ENCODE data around the gene PRRC2B. TPM values are rescaled to one million over a fixed set of nuclear protein-coding genes. Genes with fewer than 3 reads are reported as not detected.

Gene PRRC2B
- total and polyA plus RNA-seq, 2 of the 8 experiments (the other 6 are each of a cell fraction or from before 2014, with no cell fraction given): 37.3 to 249 TPM

GRCh38 chr9:131396626-131397025, 2.7 kb downstream of the PRRC2B start (continued):
- no peak for TF ChIP-seq GABPA (IDR thresholded peaks at IDR 0.05; ENCODE audit: borderline replicate concordance, insufficient read depth, low read length)
- TF ChIP-seq CBX8 (IDR thresholded peaks at IDR 0.05; ENCODE audit: borderline replicate concordance, low read depth, low read length): no peak
- no peak for TF ChIP-seq CHD1 (IDR thresholded peaks at IDR 0.05; ENCODE audit: low read depth, low read length)
- TF ChIP-seq KDM1A (IDR thresholded peaks at IDR 0.05; ENCODE audit: borderline replicate concordance, low read length): no peak

Data from H1 (cell line).